Skeletal muscle tissue (tissue), 4 donors: ENCODE results near the gene PUM1. TPM values are rescaled to one million over a fixed set of nuclear protein-coding genes. Genes with fewer than 3 reads are reported as not detected.
A peak's percentile ranks its signal among the peaks of the same experiment; 100 is the strongest.

ENCODE experiments used
- H3K27ac ChIP-seq: one replicate; pipeline ENCODE4 v1.7.0; 2013; ENCODE audit warnings: mild to moderate bottlenecking, low read depth, low read length, inconsistent platforms
- H3K27me3 ChIP-seq, 3 donors: one replicate each; pipeline ENCODE4 v1.7.0; 2013; ENCODE audit warnings: low read length in 3 of 3; ENCODE audit not compliant: control insufficient read depth in 3 of 3, insufficient read depth in 3 of 3
- H3K36me3 ChIP-seq, 3 donors: one replicate each; pipeline ENCODE4 v1.7.0; 2013; ENCODE audit warnings: low read length in 3 of 3; ENCODE audit not compliant: control insufficient read depth in 3 of 3, insufficient read depth in 3 of 3
- H3K4me1 ChIP-seq, 3 donors: one replicate each; pipeline ENCODE4 v1.7.0; 2013; ENCODE audit warnings: low read length in 3 of 3, mild to moderate bottlenecking in 3 of 3; ENCODE audit not compliant: control insufficient read depth in 3 of 3, insufficient read depth in 3 of 3
- H3K4me3 ChIP-seq, 3 donors: one replicate each; pipeline ENCODE4 v1.7.0; 2013; ENCODE audit warnings: low read length in 3 of 3
- H3K9ac ChIP-seq, 3 donors: one replicate each; pipeline ENCODE4 v1.7.0; 2013; ENCODE audit warnings: low read length in 3 of 3, mild to moderate bottlenecking in 3 of 3, moderate library complexity in 2 of 3, low read depth in 1 of 3
- H3K9me3 ChIP-seq, 3 donors: one replicate each; pipeline ENCODE4 v1.7.0; 2013; ENCODE audit warnings: low read length in 3 of 3; ENCODE audit not compliant: control insufficient read depth in 3 of 3
- total RNA-seq: library from RNA; depleted of rRNA; stranded (reverse); fragments of >200 nt; gene quantifications from one replicate; pipeline ENCODE4 v1.2.3, GENCODE V29; 2014
- donor health status: Osteomylitis.

Gene PUM1
- total RNA-seq, 1 donor from 2014 or later = 68.9 TPM

DNA sequence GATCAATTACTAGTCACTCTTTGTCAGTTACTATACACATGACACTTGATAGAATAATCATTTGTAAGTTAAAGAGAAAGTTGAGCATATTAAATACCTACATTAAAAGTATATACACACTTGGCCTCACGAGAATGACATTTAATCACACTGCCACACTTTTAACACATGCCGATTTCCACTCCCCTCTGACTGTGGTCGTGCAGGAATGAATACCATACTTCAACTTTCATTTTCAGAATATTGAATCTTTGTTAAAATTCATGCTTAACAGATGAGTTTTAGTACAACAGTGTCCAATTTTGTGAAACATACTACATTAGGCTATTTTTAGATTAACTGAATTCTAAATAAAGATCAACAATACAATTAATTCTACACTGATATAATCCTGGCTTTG lies 78.8 kb downstream of the PUM1 start:
- no peaks in the 10 kb centered on the region for H3K27me3 ChIP-seq
- H3K27ac ChIP-seq = no peak overlapping the region

DNA sequence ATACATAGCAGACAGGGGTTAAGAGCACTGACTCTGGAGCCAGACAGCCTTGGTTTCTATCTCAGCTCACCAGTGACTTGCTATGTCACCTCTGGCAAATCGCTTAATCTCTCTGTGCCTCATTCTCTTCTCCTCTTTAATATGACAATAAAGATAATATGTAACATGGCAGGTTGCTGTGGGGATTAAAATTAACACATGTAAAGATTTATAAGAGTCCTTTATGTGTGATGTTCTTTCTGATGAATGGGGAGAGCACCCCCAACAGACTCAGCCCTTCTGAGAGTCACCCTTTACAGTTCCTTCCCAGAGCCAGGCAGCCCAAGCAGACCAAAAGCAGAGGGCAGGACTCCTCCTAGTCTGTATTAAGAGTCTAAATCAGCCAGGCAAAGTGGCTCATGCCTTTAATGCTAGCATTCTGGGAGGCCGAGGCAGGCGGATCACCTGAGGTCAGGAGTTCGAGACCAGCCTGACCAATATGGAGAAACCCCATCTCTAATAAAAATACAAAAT lies 80.5 kb downstream of the PUM1 start:
- H3K9ac ChIP-seq = no peak overlapping the region
- peaks cover 0 to 9% (median 0%) of the 10 kb centered on the region in 3 donors for H3K36me3 ChIP-seq
- H3K9me3 ChIP-seq = no peaks in the 10 kb centered on the region
- no peak overlapping the region for H3K4me3 ChIP-seq
- H3K27me3 ChIP-seq = no peaks in the 10 kb centered on the region
- peaks cover 26 to 54% (median 45%) of the 10 kb centered on the region in 3 donors for H3K4me1 ChIP-seq
- H3K27ac ChIP-seq = peak overlapping the region; percentile 23

More for the DNA sequence above, 78.8 kb downstream of the PUM1 start:
- peak overlapping the region in 1 of 3 donors; percentile 31 for H3K4me3 ChIP-seq
- H3K36me3 ChIP-seq = peaks cover 0 to 2% (median 0%) of the 10 kb centered on the region in 3 donors
- peaks cover 24 to 59% (median 57%) of the 10 kb centered on the region in 3 donors for H3K4me1 ChIP-seq
- H3K9me3 ChIP-seq = no peaks in the 10 kb centered on the region
- H3K9ac ChIP-seq = no peak overlapping the region

DNA sequence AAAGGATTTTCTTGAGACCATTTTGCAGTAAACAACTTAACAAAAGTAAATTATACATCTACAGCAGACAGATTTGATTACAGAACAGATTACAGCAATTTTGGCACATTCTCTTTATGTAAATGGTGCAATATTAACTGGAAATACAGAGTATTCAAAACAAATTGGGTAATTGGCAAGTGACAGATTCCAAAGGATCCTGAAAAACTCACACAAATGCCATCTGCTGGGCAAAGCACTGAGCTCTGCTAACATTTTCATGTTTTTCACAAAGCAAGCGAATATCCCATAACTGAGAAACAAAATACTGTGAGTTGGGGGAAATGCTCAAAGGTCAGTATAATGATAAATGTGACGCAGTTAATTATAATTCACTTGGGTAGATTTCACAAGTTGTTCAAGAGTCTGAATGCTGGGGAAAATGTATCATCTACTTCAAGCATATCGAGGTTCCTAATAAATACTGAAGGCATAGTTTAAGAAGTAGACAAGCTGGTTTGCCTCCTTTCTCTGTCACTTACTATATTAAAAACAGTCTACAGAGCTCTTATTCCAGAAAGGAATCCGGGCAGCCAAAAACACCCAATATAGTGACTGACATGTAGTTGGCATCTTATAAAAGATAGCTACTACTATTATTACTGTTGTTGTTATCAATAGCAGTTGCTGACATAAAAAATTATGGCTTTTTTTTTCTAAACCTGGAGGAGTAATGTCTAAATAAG lies 81.2 kb downstream of the PUM1 start:
- Histone ChIP-seq H3K9me3 (no peaks in the 10 kb centered on the region), H3K4me1 (peaks cover 26 to 51% (median 40%) of the 10 kb centered on the region in 3 donors), H3K27ac (peak overlapping the region; percentile 23), H3K9ac (no peak overlapping the region), H3K27me3 (no peaks in the 10 kb centered on the region), H3K36me3 (peaks cover 0 to 13% (median 2%) of the 10 kb centered on the region in 3 donors), H3K4me3 (no peak overlapping the region)

DNA sequence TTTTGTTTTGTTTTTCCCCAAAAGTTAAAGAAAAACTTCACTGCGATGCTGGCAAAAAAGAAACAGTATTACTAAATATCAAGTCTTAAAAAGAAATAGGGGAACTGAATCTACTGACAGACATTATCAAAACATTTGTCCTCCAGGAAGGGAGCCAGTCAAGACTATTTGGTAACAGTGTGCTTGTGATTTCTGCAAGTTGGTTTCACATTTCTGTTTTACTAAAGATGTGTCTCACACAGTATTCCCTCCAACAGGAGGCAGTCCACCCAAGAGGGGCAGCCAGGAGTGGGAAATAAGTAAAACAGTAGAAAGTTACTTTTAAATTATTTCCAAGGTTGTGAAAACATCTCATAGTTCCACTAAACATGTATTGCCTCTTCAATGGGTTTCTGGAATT lies 82.6 kb downstream of the PUM1 start:
- no peak overlapping the region for H3K9ac ChIP-seq
- H3K36me3 ChIP-seq = peaks cover 3 to 22% (median 8%) of the 10 kb centered on the region in 3 donors
- H3K9me3 ChIP-seq = no peaks in the 10 kb centered on the region
- H3K27ac ChIP-seq = peak overlapping the region; percentile 49
- no peaks in the 10 kb centered on the region for H3K27me3 ChIP-seq
- H3K4me3 ChIP-seq = peak overlapping the region in 1 of 3 donors; percentile 10
- peaks cover 21 to 42% (median 33%) of the 10 kb centered on the region in 3 donors for H3K4me1 ChIP-seq

DNA sequence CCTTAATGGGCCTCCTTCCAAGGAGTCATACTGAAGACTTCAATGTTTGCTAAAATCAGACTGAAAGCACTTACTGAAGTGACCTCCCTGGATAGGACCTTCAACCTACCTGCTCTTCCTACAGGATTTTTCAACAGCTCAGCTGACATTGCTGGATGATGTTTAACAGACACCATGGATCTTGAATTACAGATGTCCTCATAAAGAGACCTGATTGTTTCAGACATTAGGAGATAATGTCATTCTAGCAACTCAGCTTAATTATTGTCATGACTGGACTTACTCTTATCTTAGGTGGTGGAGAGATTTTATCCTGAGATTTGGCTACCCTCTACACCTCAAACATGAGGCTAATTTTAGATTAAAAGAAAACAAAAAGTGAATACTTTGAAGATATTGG lies 83.1 kb downstream of the PUM1 start:
- Histone ChIP-seq H3K9ac (peak overlapping the region in 1 of 3 donors; percentile 36), H3K4me1 (peaks cover 18 to 45% (median 31%) of the 10 kb centered on the region in 3 donors), H3K4me3 (peak overlapping the region in 1 of 3 donors; percentile 10), H3K9me3 (no peaks in the 10 kb centered on the region), H3K27ac (peak overlapping the region; percentile 49), H3K27me3 (no peaks in the 10 kb centered on the region), H3K36me3 (peaks cover 3 to 22% (median 8%) of the 10 kb centered on the region in 3 donors)

DNA sequence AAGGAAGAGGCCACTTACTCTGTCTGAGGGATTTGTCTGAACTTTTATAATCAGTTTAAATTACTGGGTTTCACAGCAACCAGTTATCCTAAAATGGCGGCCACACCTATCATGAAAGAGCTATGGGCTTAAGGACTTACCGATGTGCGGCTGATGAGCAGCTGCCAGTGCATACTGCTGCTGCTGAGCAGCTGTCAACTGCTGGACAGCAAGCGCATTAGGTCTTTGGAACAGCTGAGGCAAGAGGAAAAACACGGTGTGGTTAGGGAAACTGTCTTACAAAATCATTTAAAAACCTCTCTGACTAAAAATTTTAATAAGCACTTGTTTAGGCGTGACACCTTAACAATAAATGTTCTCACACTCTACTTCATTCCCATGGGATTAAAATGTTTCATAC lies 84.3 kb downstream of the PUM1 start:
- H3K4me1 ChIP-seq = peaks cover 25 to 48% (median 41%) of the 10 kb centered on the region in 3 donors
- H3K27me3 ChIP-seq = no peaks in the 10 kb centered on the region
- H3K4me3 ChIP-seq = no peak overlapping the region
- no peaks in the 10 kb centered on the region for H3K9me3 ChIP-seq
- no peak overlapping the region for H3K27ac ChIP-seq
- no peak overlapping the region for H3K9ac ChIP-seq
- H3K36me3 ChIP-seq = peaks cover 3 to 22% (median 8%) of the 10 kb centered on the region in 3 donors

DNA sequence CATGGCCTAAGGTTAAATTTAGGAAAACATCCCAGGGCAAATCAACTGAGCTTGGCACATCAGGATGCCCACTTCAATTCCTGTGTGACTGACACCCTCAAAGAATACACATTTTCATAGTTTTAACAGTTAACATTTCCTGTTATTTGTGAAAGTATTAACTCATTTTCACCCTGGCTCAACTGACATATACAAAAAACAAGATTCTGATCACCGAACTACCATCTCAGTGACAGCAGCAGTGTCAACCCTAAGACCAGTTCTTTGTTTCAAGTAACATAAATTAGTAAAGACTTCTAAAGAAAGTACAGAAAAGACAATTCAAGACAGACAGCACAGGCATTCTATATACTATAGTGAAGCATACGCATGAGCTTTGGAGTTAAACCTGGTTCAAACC lies 88.0 kb downstream of the PUM1 start:
- no peak overlapping the region for H3K9ac ChIP-seq
- H3K36me3 ChIP-seq = peaks cover 8 to 22% (median 9%) of the 10 kb centered on the region in 3 donors
- no peaks in the 10 kb centered on the region for H3K27me3 ChIP-seq
- no peak overlapping the region for H3K27ac ChIP-seq
- no peaks in the 10 kb centered on the region for H3K9me3 ChIP-seq
- H3K4me1 ChIP-seq = peaks cover 17 to 27% (median 24%) of the 10 kb centered on the region in 3 donors
- H3K4me3 ChIP-seq = no peak overlapping the region

DNA sequence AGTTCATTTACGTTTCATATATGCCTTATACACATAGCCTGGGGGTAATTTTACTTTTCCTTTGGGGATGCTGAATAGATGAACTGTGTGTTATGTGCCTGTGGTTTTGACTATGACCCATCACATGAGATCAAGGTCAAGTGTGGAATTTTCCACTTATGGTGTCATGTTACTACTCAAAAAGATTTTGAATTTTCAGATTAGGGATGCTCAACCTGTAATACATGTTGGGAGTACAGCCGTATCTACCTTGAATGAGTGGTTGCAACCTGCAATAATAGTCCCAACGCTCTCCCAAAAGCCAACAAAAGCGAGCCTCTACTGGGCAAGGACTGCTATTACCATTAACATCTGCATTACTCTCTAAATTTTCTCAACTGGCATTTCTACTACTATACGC lies 88.4 kb downstream of the PUM1 start:
- no peaks in the 10 kb centered on the region for H3K9me3 ChIP-seq
- H3K27ac ChIP-seq = no peak overlapping the region
- H3K9ac ChIP-seq = no peak overlapping the region
- no peak overlapping the region for H3K4me3 ChIP-seq
- no peaks in the 10 kb centered on the region for H3K27me3 ChIP-seq
- H3K36me3 ChIP-seq = peaks cover 8 to 22% (median 9%) of the 10 kb centered on the region in 3 donors
- H3K4me1 ChIP-seq = peaks cover 15 to 23% (median 20%) of the 10 kb centered on the region in 3 donors

DNA sequence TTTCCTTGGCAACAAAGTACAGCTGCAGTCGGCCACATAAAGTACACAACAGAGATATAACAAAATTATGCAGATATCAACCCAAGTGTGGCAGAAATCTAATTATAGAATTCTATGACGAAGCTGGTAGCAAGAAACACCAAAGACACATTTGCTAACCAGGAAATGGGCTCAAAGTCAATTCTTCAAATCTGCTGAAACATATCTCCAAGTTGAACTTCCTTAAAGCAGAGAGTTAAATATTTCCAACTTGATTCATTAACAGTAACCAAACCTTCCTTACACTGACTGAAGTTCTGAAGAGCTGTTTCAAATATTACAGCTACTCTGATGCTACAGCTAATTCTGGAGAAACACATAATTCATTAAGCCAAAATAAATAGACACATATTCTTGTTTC lies 89.4 kb downstream of the PUM1 start:
- Histone ChIP-seq H3K27me3 (no peaks in the 10 kb centered on the region), H3K9ac (no peak overlapping the region), H3K36me3 (peaks cover 8 to 23% (median 11%) of the 10 kb centered on the region in 3 donors), H3K27ac (no peak overlapping the region), H3K4me3 (no peak overlapping the region), H3K9me3 (no peaks in the 10 kb centered on the region), H3K4me1 (peaks cover 13 to 18% (median 15%) of the 10 kb centered on the region in 3 donors)

DNA sequence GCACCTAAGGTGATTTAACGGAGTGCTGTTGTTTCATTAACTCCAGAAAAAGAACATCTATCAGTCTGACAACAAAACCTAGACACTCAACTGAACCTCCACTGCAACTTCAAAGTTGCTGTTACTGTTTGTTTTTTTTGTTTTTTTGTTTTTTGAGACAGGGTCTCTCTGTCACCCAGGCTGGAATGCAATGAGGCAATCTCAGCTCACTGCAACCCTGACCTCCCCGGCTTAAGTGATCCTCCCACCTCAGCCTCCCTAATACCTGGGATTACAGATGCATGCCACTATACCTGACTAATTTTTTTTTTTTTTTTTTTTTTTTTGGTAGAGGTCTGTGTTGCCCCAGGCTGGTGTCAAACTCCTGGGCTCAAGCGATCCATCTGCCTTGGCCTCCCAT lies 90.3 kb downstream of the PUM1 start:
- Histone ChIP-seq H3K9me3 (no peaks in the 10 kb centered on the region), H3K27me3 (no peaks in the 10 kb centered on the region), H3K4me1 (peaks cover 13 to 18% (median 13%) of the 10 kb centered on the region in 3 donors), H3K36me3 (peaks cover 8 to 17% (median 11%) of the 10 kb centered on the region in 3 donors), H3K4me3 (no peak overlapping the region), H3K9ac (no peak overlapping the region), H3K27ac (no peak overlapping the region)
